Keratinocyte (primary cell): ENCODE results near the gene SLF1. TPM values are rescaled to one million over a fixed set of nuclear protein-coding genes. Genes with fewer than 3 reads are reported as not detected.
"Not testable (repeated sequence)": the region's sequence is repeated elsewhere in the genome, so short reads cannot be mapped to it uniquely, and the experiment has no call there.

Experiments
- DNase-seq: peaks from one replicate; pipeline ENCODE4 v3.0.0-alpha.2; 2011; ENCODE audit warnings: low read depth, missing footprints, low spot score
- FAIRE-seq: peaks from 2 replicates; lab custom pipeline; 2011; peaks lifted over from hg19 to GRCh38; lab: Jason Lieb, UNC
- H2AFZ ChIP-seq: 2 replicates; pipeline ENCODE4 v1.6.0; 2012; ENCODE audit warnings: low read length, control low read depth, inconsistent platforms; ENCODE audit not compliant: control insufficient read depth
- H3K27ac ChIP-seq: 2 replicates; pipeline ENCODE4 v1.5.1; 2011; ENCODE audit warnings: low read length; ENCODE audit not compliant: control insufficient read depth, insufficient read depth
- H3K27me3 ChIP-seq: 3 replicates; pipeline ENCODE4 v1.6.0; 2011; ENCODE audit warnings: low read length; ENCODE audit not compliant: control insufficient read depth, insufficient read depth; ENCODE audit errors: extremely low read depth
- H3K36me3 ChIP-seq, 2 experiments: 2 replicates in 1 of 2; 3 replicates in 1 of 2; pipeline ENCODE4 v1.5.1; 2011; ENCODE audit warnings: low read length in 2 of 2, mild to moderate bottlenecking in 1 of 2; ENCODE audit not compliant: control insufficient read depth in 2 of 2, insufficient read depth in 2 of 2; ENCODE audit errors: extremely low read depth in 1 of 2
- H3K4me1 ChIP-seq: 3 replicates; pipeline ENCODE4 v1.5.1; 2011; ENCODE audit warnings: low read length; ENCODE audit not compliant: control insufficient read depth, insufficient read depth; ENCODE audit errors: extremely low read depth
- H3K4me2 ChIP-seq: 3 replicates; pipeline ENCODE4 v1.6.0; 2011; ENCODE audit warnings: low read depth, low read length; ENCODE audit not compliant: control insufficient read depth, insufficient read depth; ENCODE audit errors: extremely low read depth
- H3K4me3 ChIP-seq, 3 experiments: fragments of 200-600 bp in 1 of 3; sonication (generic) in 1 of 3; 2 replicates in 2 of 3; 3 replicates in 1 of 3; pipeline ENCODE4 v1.5.1; 2011 to 2016; ENCODE audit warnings: low read length in 3 of 3, mild to moderate bottlenecking in 3 of 3, control low read depth in 2 of 3, inconsistent platforms in 1 of 3, low read depth in 1 of 3, mixed read lengths in 1 of 3, mixed run types in 1 of 3, moderate library complexity in 1 of 3; ENCODE audit not compliant: control insufficient read depth in 2 of 3, insufficient read depth in 2 of 3; ENCODE audit errors: extremely low read depth in 1 of 3
- H3K79me2 ChIP-seq: 2 replicates; pipeline ENCODE4 v1.6.0; 2012; ENCODE audit warnings: low read length; ENCODE audit not compliant: control insufficient read depth, insufficient read depth
- H3K9ac ChIP-seq: 3 replicates; pipeline ENCODE4 v1.6.0; 2011; ENCODE audit warnings: low read length; ENCODE audit not compliant: control insufficient read depth, insufficient read depth; ENCODE audit errors: extremely low read depth
- H3K9me1 ChIP-seq: 3 replicates; pipeline ENCODE4 v1.6.0; 2011; ENCODE audit warnings: low read length; ENCODE audit not compliant: control insufficient read depth, insufficient read depth; ENCODE audit errors: extremely low read depth
- H3K9me3 ChIP-seq: 2 replicates; pipeline ENCODE4 v1.5.1; 2012; ENCODE audit warnings: low read depth, low read length; ENCODE audit not compliant: control insufficient read depth
- H4K20me1 ChIP-seq: 3 replicates; pipeline ENCODE4 v1.6.0; 2011; ENCODE audit warnings: low read length; ENCODE audit not compliant: control insufficient read depth, insufficient read depth; ENCODE audit errors: extremely low read depth
- CTCF ChIP-seq, 3 experiments: IDR thresholded peaks in 1 of 3; conservative IDR thresholded peaks in 1 of 3; optimal IDR thresholded peaks in 1 of 3; 2 replicates in 2 of 3; 3 replicates in 1 of 3; pipeline versions ENCODE3 to v1.5.1; 2011; ENCODE audit warnings: low read length in 3 of 3, mild to moderate bottlenecking in 3 of 3, moderate library complexity in 2 of 3, control low read depth in 1 of 3, inconsistent platforms in 1 of 3; ENCODE audit not compliant: insufficient read depth in 2 of 3; ENCODE audit errors: extremely low read depth in 1 of 3
- EZH2 ChIP-seq: IDR thresholded peaks from one replicate; pipeline ENCODE4 v1.6.1; 2012; ENCODE audit warnings: inconsistent platforms, mild to moderate bottlenecking, low read length, moderate library complexity
- dilution Hi-C: fragments of 300-500 bp; cut with MboI; formaldehyde crosslinking; loops from one replicate; pipeline ENCODE4 v1.7.0; 2020; ENCODE audit warnings: low sequenced_read_pairs; ENCODE audit not compliant: extremely low pct_ligation_motif_present
- polyA minus RNA-seq, 3 experiments: library from RNA; depleted of rRNA, polyadenylated mRNA; stranded (reverse); fragments of >200 nt; gene quantifications; 1 replicate in 1 of 3; 2 replicates in 1 of 3; 3 replicates in 1 of 3; pipeline ENCODE4 v1.2.3, GENCODE V29; 2011
- polyA plus RNA-seq, 5 experiments: library from polyadenylated mRNA; depleted of rRNA in 3 of 5; stranded (reverse) in 3 of 5; stranded (forward) in 1 of 5; unstranded in 1 of 5; fragments of >200 nt; gene quantifications; 1 replicate in 1 of 5; 2 replicates in 3 of 5; 3 replicates in 1 of 5; pipeline versions ENCODE4 v1.2.1 to v1.2.3, GENCODE V29; 2011 to 2012; ENCODE audit warnings: missing spikeins in 2 of 5, low read depth in 1 of 5, low replicate concordance in 1 of 5

The SLF1 gene
- polyA plus RNA-seq (2.9 to 7.0 TPM (median 3.5 TPM) in 3 replicates), polyA minus RNA-seq (1.7 to 6.6 TPM (median 2.1 TPM) in 3 replicates)
- 8.1 TPM for polyA plus RNA-seq (2011; ENCODE audit: low read depth)
- polyA plus RNA-seq (2011; cell fraction: cytosol; rRNA removed), result 1.5 and 3.1 TPM in 2 replicates
- polyA plus RNA-seq (2011; cell fraction: nucleus; rRNA removed), result 5.1 and 5.6 TPM in 2 replicates
- polyA plus RNA-seq (2012; ENCODE audit: low replicate concordance), result 0.93 and 3.2 TPM in 2 replicates
- polyA minus RNA-seq (2011; cell fraction: cytosol; rRNA and poly(A)+ RNA removed), result 10.0 TPM
- 5.0 and 6.7 TPM in 2 replicates for polyA minus RNA-seq (2011; cell fraction: nucleus; rRNA and poly(A)+ RNA removed)

DNA sequence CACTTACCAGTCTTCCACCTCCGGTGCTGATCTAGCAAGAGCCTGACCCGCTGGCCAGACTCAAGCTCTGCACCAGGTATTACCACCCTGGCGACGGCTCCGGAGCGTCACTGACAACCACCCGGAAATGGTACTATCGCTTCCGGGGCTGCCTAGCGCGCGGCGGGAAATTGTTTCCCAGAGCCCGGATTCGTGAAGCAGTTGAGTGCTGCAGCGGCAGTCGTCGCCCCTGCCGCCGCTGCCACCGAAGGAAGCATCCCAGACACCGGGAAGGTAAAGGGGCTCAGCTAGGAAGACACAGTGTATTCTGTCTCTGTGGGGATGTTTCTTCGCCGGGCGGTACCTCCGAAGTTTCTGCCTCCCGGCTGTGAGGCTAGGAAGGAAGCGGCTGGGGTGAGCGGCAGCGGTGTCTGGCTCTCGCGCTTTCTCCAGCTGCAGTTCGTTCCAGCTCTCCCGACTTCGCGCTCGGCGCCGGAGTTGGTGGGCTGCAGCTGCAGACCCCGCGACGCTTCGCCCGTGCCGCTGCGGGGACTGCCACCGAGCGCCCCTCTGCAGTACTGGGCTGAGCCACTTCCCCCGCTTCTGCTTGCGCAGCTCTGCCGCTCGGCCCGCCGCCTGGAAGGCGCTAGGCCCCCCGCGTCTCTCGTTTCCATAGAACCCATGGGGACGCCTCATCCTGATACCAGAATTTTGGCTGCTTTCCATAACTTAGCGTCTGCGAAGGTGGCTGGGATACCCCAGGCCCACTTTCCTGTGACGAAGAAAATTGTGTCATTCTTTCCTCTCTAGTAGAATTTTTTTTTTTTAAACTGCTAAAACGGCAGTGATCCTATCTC lies at the start of gene SLF1, which contains the start of gene KIAA0825:
Gene SLF1 (plus strand): TSS at position 177 of the 836 bp plus-strand sequence. CDS start 10,142 bp downstream, outside the sequence.
Gene KIAA0825 (minus strand): TSS at position 112 of the 836 bp plus-strand sequence. CDS start 81,478 bp downstream, outside the sequence.
- H3K4me2 ChIP-seq, result peak within 1 kb of the TSS; percentile 85
- no peaks in the 10 kb centered on the region for H3K27me3 ChIP-seq
- H3K9me3 ChIP-seq, result no peaks in the 10 kb centered on the region
- no peaks in the 10 kb centered on the region for H3K36me3 ChIP-seq
- FAIRE-seq, result no peak
- H3K27ac ChIP-seq, result peak within 1 kb of the TSS; percentile 79
- H3K9ac ChIP-seq, result peak within 1 kb of the TSS; percentile 85
- H3K9me1 ChIP-seq, result no peaks in the 10 kb centered on the region
- no peak for DNase-seq
- TF ChIP-seq CTCF (optimal IDR thresholded peaks at IDR 0.05 in 1 of 3, IDR thresholded peaks at IDR 0.05 in 1 of 3, conservative IDR thresholded peaks at IDR 0.05 in 1 of 3; ENCODE audit: extremely low read depth in 1 of 3, insufficient read depth in 2 of 3, low read length in 3 of 3), result no peak
- TF ChIP-seq EZH2, result no peak
- peak within 1 kb of the TSS; percentile 64 to 89 (median 76) for H3K4me3 ChIP-seq
- H2AFZ ChIP-seq, result peak within 1 kb of the TSS; percentile 99
- no peaks in the 10 kb centered on the region for H4K20me1 ChIP-seq
- dilution Hi-C loops, result no loop called here
- peaks cover 42% of the 10 kb centered on the region for H3K79me2 ChIP-seq
- peaks cover 13% of the 10 kb centered on the region for H3K4me1 ChIP-seq

GRCh38 chr5:94571415-94571814 lies 47.1 kb upstream of the SLF1 start:
- Histone ChIP-seq H3K27me3 (no peaks in the 10 kb centered on the region), H3K4me1 (peaks cover 11% of the 10 kb centered on the region), H3K4me3 (no peak overlapping the region), H3K9me1 (no peaks in the 10 kb centered on the region), H2AFZ (no peak overlapping the region), H4K20me1 (no peaks in the 10 kb centered on the region), H3K36me3 (no peaks in the 10 kb centered on the region), H3K9ac (no peak overlapping the region), H3K9me3 (no peaks in the 10 kb centered on the region), H3K79me2 (no peaks in the 10 kb centered on the region), H3K27ac (no peak overlapping the region), H3K4me2 (no peak overlapping the region)
- FAIRE-seq (no peak), DNase-seq (no peak)
- dilution Hi-C loops, result no loop called here
- TF ChIP-seq EZH2 (no peak), CTCF (optimal IDR thresholded peaks at IDR 0.05 in 1 of 3, IDR thresholded peaks at IDR 0.05 in 1 of 3, conservative IDR thresholded peaks at IDR 0.05 in 1 of 3; ENCODE audit: extremely low read depth in 1 of 3, insufficient read depth in 2 of 3, low read length in 3 of 3) (no peak)

GRCh38 chr5:94573349-94573748 lies 45.1 kb upstream of the SLF1 start:
- H2AFZ ChIP-seq, H3K9ac ChIP-seq, H4K20me1 ChIP-seq, H3K27me3 ChIP-seq, H3K4me3 ChIP-seq, H3K9me1 ChIP-seq, H3K79me2 ChIP-seq, H3K9me3 ChIP-seq, H3K36me3 ChIP-seq, FAIRE-seq, H3K27ac ChIP-seq, dilution Hi-C loops, DNase-seq, H3K4me2 ChIP-seq: not testable (repeated sequence)
- peaks cover 11% of the 10 kb centered on the region for H3K4me1 ChIP-seq
